Upper lobe of left lung (tissue), 6 donors: ENCODE data around the gene MDFI. TPM values are rescaled to one million over a fixed set of nuclear protein-coding genes. Genes with fewer than 3 reads are reported as not detected.

Experiments used
- ATAC-seq, 2 donors: fragments of 200-7000 bp; cut with Tn5 transposase; one replicate each; pipeline ENCODE4 v1.9.1; 2022; ENCODE audit warnings: mild to moderate bottlenecking in 2 of 2, moderate library complexity in 2 of 2; ENCODE audit not compliant: low FRiP score in 2 of 2
- DNase-seq, 2 donors: peaks; one replicate each; pipeline ENCODE4 v3.0.0-alpha.2; 2019 to 2020
- H3K27ac ChIP-seq, 4 donors: fragments of 200-600 bp; sonication (generic); one replicate each; pipeline ENCODE4 v1.5.1; 2016 to 2019
- H3K27me3 ChIP-seq, 4 donors: fragments of 200-600 bp; sonication (generic); one replicate each; pipeline ENCODE4 v1.5.1; 2017 to 2019
- H3K36me3 ChIP-seq, 4 donors: fragments of 200-600 bp; sonication (generic); one replicate each; pipeline ENCODE4 v1.5.1; 2016 to 2019
- H3K4me1 ChIP-seq, 4 donors: fragments of 200-600 bp; sonication (generic); one replicate each; pipeline ENCODE4 v1.5.1; 2018 to 2019
- H3K4me3 ChIP-seq, 4 donors: fragments of 200-600 bp; sonication (generic); one replicate each; pipeline ENCODE4 v1.5.1; 2017 to 2019; ENCODE audit warnings: mild to moderate bottlenecking in 2 of 4, moderate library complexity in 1 of 4
- H3K9me3 ChIP-seq, 4 donors: fragments of 200-600 bp; sonication (generic); one replicate each; pipeline ENCODE4 v1.5.1; 2018 to 2019
- CTCF ChIP-seq, 6 experiments: fragments of 450-650 bp in 4 of 6; fragments of 200-600 bp in 2 of 6; sonication (generic) in 2 of 6; IDR thresholded peaks; one replicate each; pipeline ENCODE4 v1.5.1; 2016 to 2019; ENCODE audit warnings: antibody characterized with exemption in 6 of 6
- EP300 ChIP-seq, 4 donors: sonication (generic); formaldehyde crosslinking; IDR thresholded peaks; one replicate each; pipeline ENCODE4 v1.5.1; 2017; ENCODE audit warnings: antibody characterized with exemption in 4 of 4, control low read depth in 2 of 4
- POLR2A ChIP-seq, 4 donors: fragments of 450-650 bp; IDR thresholded peaks; one replicate each; pipeline ENCODE4 v1.5.1; 2016 to 2017; ENCODE audit warnings: antibody characterized with exemption in 4 of 4, mild to moderate bottlenecking in 2 of 4
- POLR2AphosphoS5 ChIP-seq, 2 donors: sonication (generic); formaldehyde crosslinking; IDR thresholded peaks; one replicate each; pipeline ENCODE4 v1.5.1; 2017; ENCODE audit warnings: antibody characterized with exemption in 2 of 2
- WGBS, 2 donors: methylation state at CpG; one replicate each; pipeline ENCODE4 v1.1.5; 2017 to 2018; 5-methylcytosine and 5-hydroxymethylcytosine counted together
- total RNA-seq, 6 donors: library from RNA; depleted of rRNA in 4 of 6; stranded (reverse); fragments of >200 nt in 4 of 6; gene quantifications; one replicate each; pipeline versions ENCODE4 v1.1.0 to v1.2.1, GENCODE V29; 2016 to 2021
- donor health status: DM: no; HTN: no; CAD: no; lungs with moderate emphysema.
- donor health status: DM: no; HTN: yes; CAD: no; lungs with severe emphysema.

MDFI gene
- total RNA-seq, 6 donors from 2014 or later: 4.9 to 23.4 (median 8.0) TPM

DNA sequence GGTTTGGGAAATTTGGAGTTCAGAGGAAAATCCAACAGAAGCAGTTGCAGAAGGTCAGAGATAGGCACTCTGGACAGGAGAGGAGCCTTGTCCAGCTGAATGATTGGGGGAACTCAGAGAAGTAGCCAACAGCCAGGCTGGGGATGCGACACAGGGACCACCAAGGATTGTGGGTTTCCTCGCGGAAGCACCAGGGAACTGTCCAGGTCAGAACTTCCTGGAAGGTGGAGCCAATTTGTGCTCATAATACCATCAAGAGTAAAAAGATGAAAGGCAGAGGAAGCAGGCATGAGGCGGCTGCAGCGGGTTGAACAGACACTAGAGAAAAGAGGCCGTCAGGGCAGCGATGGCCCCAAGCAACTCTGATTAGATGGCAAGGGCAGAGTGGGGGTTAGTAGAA lies 33.7 kb downstream of the MDFI start:
- no peak for ATAC-seq
- no peak for DNase-seq
- 83 to 87% methylated on average over 7 of the region's 7 CpGs for WGBS, 2 donors

GRCh38 chr6:41672816-41673703 lies 34.8 kb downstream of the MDFI start:
- DNase-seq: no peak
- WGBS, 2 donors: 89 to 90% methylated on average over 9 to 17 of the region's 17 CpGs
- no peaks in the 10 kb centered on the region for H3K27me3 ChIP-seq
- no peak overlapping the region for H3K4me3 ChIP-seq
- H3K9me3 ChIP-seq: peaks cover 0 to 3% (median 0%) of the 10 kb centered on the region in 4 donors
- peaks cover 0 to 6% (median 0%) of the 10 kb centered on the region in 4 donors for H3K4me1 ChIP-seq
- ATAC-seq: no peak
- TF ChIP-seq EP300 (IDR thresholded peaks at IDR 0.05): no peak
- TF ChIP-seq POLR2AphosphoS5 (IDR thresholded peaks at IDR 0.05): no peak
- TF ChIP-seq POLR2A (IDR thresholded peaks at IDR 0.05): no peak
- TF ChIP-seq CTCF (IDR thresholded peaks at IDR 0.05): no peak
- H3K36me3 ChIP-seq: no peaks in the 10 kb centered on the region
- H3K27ac ChIP-seq: no peak overlapping the region

More for the DNA sequence above, 33.7 kb downstream of the MDFI start:
- Histone ChIP-seq H3K4me1 (peaks cover 0 to 6% (median 0%) of the 10 kb centered on the region in 4 donors), H3K9me3 (peaks cover 0 to 3% (median 0%) of the 10 kb centered on the region in 4 donors), H3K27me3 (no peaks in the 10 kb centered on the region), H3K4me3 (no peak overlapping the region), H3K27ac (no peak overlapping the region), H3K36me3 (no peaks in the 10 kb centered on the region)
- TF ChIP-seq POLR2AphosphoS5 (IDR thresholded peaks at IDR 0.05) (no peak), POLR2A (IDR thresholded peaks at IDR 0.05) (no peak), EP300 (IDR thresholded peaks at IDR 0.05) (no peak), CTCF (IDR thresholded peaks at IDR 0.05) (no peak)

GRCh38 chr6:41673704-41674000 lies 35.4 kb downstream of the MDFI start:
- TF ChIP-seq EP300 (IDR thresholded peaks at IDR 0.05) (no peak), CTCF (IDR thresholded peaks at IDR 0.05) (no peak), POLR2A (IDR thresholded peaks at IDR 0.05) (no peak), POLR2AphosphoS5 (IDR thresholded peaks at IDR 0.05) (no peak)
- no peak overlapping the region for H3K27ac ChIP-seq
- 88 to 100% methylated on average over 1 to 3 of the region's 5 CpGs for WGBS, 2 donors
- H3K4me1 ChIP-seq: peaks cover 0 to 6% (median 0%) of the 10 kb centered on the region in 4 donors
- no peaks in the 10 kb centered on the region for H3K27me3 ChIP-seq
- peaks cover 0 to 3% (median 0%) of the 10 kb centered on the region in 4 donors for H3K9me3 ChIP-seq
- ATAC-seq: no peak
- H3K4me3 ChIP-seq: no peak overlapping the region
- DNase-seq: no peak
- H3K36me3 ChIP-seq: no peaks in the 10 kb centered on the region

- no peaks in the 10 kb centered on the region for H3K36me3 ChIP-seq
- no peak for TF ChIP-seq EP300 (IDR thresholded peaks at IDR 0.05)
- no peak overlapping the region for H3K27ac ChIP-seq
- no peaks in the 10 kb centered on the region for H3K27me3 ChIP-seq
- DNase-seq (no peak), ATAC-seq (no peak)
- no peak overlapping the region for H3K4me3 ChIP-seq
- peaks cover 0 to 6% (median 0%) of the 10 kb centered on the region in 4 donors for H3K4me1 ChIP-seq
- WGBS, 2 donors: 67 to 78% methylated on average over 6 to 7 of the region's 7 CpGs
- H3K9me3 ChIP-seq: no peaks in the 10 kb centered on the region
Measured at GRCh38 chr6:41674231-41675000, 36.1 kb downstream of the MDFI start.

DNA sequence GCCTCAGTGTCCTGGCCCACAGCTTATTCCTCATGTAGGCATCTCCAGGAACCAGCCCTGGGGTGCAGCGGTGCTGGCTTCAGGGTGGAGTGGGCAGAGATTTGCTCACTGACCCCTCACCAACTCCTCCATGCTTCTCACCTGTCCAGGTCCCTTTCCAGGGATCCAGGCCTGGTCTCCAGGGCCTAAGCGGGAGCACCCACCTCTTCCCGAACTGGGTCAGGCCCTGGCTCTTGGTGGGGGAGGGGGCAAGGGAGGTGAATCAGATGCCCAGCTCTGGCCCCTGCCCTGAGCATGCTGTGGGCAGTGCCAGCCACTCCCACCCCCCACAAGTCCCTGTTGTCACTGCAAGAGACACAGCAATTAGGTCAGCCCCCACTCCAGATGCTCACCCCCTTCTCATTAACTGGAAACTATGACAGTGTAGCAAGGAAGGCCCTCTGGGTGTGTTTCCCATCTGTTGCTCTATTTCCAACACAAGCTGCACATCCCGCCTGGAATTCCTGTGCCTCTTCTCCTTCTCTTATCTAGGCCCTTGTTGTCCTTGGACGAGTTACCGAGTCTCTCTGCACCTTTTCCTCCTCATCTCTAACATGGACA lies 37.0 kb downstream of the MDFI start:
- 89% methylated on average over 4 to 6 of the region's 6 CpGs for WGBS, 2 donors
- Histone ChIP-seq H3K4me1 (peaks cover 0 to 6% (median 0%) of the 10 kb centered on the region in 4 donors), H3K36me3 (no peaks in the 10 kb centered on the region), H3K4me3 (no peak overlapping the region), H3K27ac (no peak overlapping the region), H3K9me3 (no peaks in the 10 kb centered on the region), H3K27me3 (no peaks in the 10 kb centered on the region)
- no peak for DNase-seq
- no peak for ATAC-seq
- TF ChIP-seq POLR2A (IDR thresholded peaks at IDR 0.05) (no peak), EP300 (IDR thresholded peaks at IDR 0.05) (no peak), CTCF (IDR thresholded peaks at IDR 0.05) (no peak), POLR2AphosphoS5 (IDR thresholded peaks at IDR 0.05) (no peak)
